Fibroblast of upper back skin (primary cell): ENCODE measurements around the gene ZNF557.
"Not testable (repeated sequence)": the region's sequence is repeated elsewhere in the genome, so short reads cannot be mapped to it uniquely, and the experiment has no call there.

ENCODE experiments used
- DNase-seq: peaks from one replicate; pipeline ENCODE4 v3.0.0-alpha.2; 2013

Gene ZNF557

DNA sequence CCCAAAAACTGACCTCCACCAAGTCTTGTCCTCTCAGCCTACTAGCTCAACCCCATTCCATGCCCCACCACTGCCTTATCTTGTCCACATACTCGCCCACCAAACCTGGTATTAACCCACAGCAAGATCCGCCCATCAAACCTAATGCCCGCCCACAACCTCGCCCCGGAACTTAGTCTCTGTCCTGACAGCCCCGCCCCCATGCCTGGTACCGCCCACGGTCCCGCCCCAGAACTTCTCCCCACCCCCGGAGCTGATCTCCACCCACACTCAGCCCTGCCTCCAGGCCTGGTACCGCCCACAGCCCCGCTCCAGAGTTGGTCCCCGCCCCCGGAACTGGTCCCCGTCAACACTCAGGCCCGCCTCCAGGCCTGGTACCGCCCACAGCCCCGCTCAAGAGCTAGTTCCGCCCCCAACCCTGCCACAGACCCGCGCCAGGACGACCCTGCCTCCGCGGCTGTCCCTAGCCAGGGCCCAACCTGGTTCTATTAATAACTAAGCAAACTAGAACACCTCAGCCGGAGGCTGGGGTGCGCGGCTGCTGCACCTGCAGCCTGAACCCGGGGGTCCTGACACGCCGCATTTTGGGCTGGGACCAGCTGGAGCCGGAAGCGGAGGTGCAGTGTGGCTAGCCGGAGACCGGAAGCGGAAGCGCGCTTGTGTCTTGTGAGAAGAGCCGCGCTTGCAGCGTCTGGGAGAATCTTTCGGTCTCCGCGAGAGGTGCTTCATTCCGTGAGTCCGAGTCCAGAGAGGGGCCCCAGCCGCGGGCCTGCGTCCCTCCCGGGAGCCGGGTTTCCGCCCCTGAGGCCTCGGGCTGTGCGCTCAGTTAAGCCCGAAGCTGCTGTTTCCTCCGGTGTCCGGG, at the start of gene ZNF557:
ZNF557 (plus strand) TSS at position 662 of the 862 bp plus-strand sequence. CDS start 5,372 bp downstream, outside the sequence.
- peak; percentile 96 for DNase-seq

DNA sequence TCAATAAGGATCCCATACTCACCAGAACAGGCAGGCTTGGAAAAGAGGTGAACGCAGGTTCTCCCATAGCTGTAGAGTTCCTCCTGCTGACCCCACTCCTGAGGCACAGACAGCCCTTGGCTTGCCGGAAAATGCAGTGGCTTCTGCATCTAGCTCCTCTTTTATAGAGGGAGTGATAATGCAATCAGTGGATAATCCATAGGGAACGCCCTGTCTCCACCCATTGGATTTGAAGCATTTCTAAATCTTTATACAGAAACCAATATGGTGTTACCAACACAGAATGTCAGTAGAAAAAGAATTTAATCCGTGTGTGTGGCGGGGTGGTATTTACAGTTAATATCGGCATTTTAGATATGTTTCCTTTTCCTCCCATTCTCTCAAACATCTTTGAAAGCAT, 48.2 kb upstream of the ZNF557 start, which contains the start of gene MBD3L2B:
MBD3L2B (minus strand) TSS at position 101 of the 400 bp plus-strand sequence; CDS start at position 67, 34 bp downstream.
- not testable (repeated sequence) for DNase-seq

GRCh38 chr19:7028790-7029189, 40.7 kb upstream of the ZNF557 start:
- not testable (repeated sequence) for DNase-seq

- not testable (repeated sequence) for DNase-seq
These were observed 39.2 kb upstream of the ZNF557 start, which contains the start of gene MBD3L5 for GRCh38 chr19:7030278-7030677. Gene MBD3L5 (plus strand): TSS chr19:7030578. CDS start chr19:7030612, 34 bp downstream.

GRCh38 chr19:7040079-7040478, 29.4 kb upstream of the ZNF557 start, which contains the start of gene MBD3L4:
Gene MBD3L4 (minus strand): TSS chr19:7040179. CDS start chr19:7040144, 35 bp downstream.
- DNase-seq = not testable (repeated sequence)

DNA sequence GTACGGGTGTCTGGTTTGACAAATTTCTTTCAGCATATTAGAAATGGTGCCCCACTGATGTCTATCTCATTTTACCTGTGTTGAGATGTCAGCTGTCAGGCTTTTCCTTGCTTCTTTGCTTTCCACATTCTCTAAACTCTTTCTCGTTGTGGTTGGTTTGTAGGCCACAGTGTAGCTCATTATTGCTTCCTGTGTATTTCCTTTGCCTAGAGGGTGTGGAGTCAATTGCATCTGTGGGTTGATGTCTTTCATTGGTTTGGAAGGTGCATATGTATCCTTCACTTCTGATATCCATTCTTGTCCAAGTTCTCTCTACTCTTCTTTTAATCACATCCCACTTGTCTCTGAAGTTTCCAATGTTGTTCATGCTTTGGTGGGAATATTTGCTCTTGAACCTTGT, 27.9 kb upstream of the ZNF557 start:
- DNase-seq = not testable (repeated sequence)

DNA sequence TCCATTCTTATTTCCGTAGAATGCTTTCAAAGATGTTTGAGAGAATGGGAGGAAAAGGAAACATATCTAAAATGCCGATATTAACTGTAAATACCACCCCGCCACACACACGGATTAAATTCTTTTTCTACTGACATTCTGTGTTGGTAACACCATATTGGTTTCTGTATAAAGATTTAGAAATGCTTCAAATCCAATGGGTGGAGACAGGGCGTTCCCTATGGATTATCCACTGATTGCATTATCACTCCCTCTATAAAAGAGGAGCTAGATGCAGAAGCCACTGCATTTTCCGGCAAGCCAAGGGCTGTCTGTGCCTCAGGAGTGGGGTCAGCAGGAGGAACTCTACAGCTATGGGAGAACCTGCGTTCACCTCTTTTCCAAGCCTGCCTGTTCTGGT, 20.5 kb upstream of the ZNF557 start, which contains the start of gene MBD3L2:
MBD3L2 (plus strand) TSS at position 301 of the 400 bp plus-strand sequence; CDS start at position 354, 53 bp downstream.
- DNase-seq = not testable (repeated sequence)

- DNase-seq = not testable (repeated sequence)
These were observed 18.1 kb upstream of the ZNF557 start for GRCh38 chr19:7051421-7051820.

GRCh38 chr19:7052896-7053295, 16.6 kb upstream of the ZNF557 start:
- DNase-seq = not testable (repeated sequence)

- DNase-seq = not testable (repeated sequence)
These were observed 14.7 kb upstream of the ZNF557 start for GRCh38 chr19:7054635-7055368.

DNA sequence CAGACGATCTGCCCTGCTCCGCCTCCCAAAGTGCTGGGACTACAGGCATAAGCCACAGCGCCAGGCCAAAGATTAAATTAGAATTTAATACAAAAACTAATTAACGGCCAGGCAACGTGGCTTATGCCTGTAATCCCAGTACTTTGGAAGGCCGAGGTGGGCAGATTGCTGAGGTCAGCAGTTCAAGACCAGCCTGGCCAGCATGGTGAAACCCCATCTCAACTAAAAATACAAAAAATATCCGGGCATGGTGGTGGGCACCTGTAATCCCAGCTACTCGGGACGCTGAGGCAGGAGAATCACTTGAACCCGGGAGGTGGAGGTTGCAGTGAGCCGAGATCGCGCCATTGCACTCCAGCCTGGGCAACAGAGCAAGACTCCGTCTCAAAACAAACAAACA, 13.8 kb upstream of the ZNF557 start:
- not testable (repeated sequence) for DNase-seq

DNA sequence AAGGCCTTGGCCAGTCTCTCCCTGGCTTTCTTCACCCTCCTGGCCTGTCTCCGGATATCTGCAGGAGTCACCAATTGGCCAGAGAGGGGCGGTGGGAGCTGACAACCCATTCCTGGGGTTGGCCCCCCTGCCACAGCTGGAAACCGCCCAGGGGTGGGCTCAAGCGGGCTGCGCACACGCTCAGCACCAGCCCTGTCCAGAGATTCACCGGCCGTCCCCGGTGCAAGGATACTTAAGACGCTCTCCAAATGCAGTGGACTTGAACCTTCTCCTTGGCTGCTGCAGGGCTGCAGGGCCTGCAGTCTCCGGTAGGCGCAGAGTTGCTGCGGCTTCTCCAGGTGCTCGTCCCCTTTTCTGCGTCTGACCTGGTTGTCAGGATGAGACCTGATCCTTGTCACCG, 13.1 kb upstream of the ZNF557 start:
- DNase-seq = not testable (repeated sequence)

GRCh38 chr19:7058576-7058975, 10.9 kb upstream of the ZNF557 start, which contains the start of gene MBD3L3:
Gene MBD3L3 (minus strand): TSS chr19:7058676. CDS start chr19:7058605, 71 bp downstream.
- DNase-seq = not testable (repeated sequence)

DNA sequence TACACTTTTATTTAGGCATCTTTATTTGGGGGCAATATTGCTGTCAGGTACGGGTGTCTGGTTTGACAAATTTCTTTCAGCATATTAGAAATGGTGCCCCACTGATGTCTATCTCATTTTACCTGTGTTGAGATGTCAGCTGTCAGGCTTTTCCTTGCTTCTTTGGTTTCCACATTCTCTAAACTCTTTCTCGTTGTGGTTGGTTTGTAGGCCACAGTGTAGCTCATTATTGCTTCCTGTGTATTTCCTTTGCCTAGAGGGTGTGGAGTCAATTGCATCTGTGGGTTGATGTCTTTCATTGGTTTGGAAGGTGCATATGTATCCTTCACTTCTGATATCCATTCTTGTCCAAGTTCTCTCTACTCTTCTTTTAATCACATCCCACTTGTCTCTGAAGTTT, 9.5 kb upstream of the ZNF557 start:
- not testable (repeated sequence) for DNase-seq

GRCh38 chr19:7063339-7063738, 6.2 kb upstream of the ZNF557 start:
- DNase-seq = no peak

GRCh38 chr19:7063764-7064418, 5.6 kb upstream of the ZNF557 start:
- no peak for DNase-seq

GRCh38 chr19:7067122-7067521, 2.4 kb upstream of the ZNF557 start:
- not testable (repeated sequence) for DNase-seq

DNA sequence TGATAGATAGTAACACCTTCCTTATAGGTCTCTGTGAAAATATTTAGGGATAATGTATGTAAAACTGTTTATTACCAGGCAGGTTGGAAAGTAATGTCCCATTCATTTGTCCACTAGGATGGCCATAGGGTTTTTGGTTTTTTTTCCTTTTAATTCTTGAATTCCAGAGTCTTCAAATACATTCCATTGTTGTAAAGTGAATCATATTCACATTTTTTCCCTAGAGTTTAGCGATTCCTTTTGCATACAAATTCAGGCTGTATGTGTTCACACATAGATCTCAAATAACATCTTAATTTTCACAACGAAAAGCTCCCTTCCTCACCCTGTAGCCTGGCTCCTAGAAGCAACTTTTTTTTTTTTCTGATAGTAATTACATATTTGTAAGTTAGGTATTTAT, 1.8 kb upstream of the ZNF557 start:
- DNase-seq = peak; percentile 44

DNA sequence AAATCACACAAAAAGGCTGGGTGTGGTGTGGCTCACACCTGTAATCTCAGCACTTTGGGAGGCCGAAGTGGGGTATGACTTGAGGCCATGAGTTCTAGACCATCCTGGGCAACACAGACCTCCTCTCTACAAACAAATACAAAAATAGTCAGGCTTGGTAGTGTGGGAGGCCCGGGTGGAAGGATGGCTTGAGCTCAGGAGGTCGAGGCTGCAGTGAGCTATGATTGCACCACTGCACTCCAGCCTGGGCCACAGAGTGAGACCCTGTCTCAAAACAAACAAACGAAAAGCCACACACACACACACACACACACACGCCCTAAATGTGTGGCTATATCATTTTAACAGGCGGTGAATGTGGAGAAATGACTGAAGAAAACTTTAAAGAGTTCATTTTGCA, 904 bp upstream of the ZNF557 start:
- DNase-seq = no peak

DNA sequence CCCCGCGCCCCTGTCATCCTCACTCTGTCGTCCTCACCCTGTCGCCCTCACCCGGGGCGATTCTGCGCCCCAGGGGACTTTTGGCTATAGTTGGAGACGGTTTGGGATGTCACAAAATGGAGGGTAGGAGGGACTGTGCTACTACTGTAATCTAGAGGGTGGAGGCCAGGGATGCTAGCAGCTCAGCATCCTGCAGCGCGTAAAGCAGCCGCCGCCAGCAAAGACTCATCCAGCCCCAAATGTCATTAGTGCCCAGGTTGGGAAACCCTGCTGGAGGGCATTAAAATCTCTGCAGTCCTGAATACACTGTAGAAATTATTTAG, 362 bp downstream of the ZNF557 start:
- no peak for DNase-seq

DNA sequence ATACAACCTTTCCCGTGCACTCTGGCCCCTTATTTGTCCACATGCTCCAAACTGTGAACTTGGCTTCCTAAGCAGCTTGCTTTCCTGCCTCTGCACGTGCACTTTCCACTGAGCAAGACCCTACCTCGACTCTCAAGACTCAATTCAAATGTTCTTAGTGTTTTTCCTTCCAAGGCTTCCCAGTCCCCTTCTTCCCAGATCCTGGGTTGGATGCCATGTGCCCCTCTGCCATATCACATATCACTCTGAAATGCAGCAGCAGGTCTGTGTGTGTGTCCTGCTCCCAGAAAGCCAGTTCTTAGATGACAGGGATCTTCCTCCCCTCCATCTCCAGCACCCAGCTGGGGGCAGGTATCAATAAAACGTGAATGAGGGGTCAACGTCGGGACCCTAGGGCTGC, 3.0 kb downstream of the ZNF557 start:
- DNase-seq = no peak

DNA sequence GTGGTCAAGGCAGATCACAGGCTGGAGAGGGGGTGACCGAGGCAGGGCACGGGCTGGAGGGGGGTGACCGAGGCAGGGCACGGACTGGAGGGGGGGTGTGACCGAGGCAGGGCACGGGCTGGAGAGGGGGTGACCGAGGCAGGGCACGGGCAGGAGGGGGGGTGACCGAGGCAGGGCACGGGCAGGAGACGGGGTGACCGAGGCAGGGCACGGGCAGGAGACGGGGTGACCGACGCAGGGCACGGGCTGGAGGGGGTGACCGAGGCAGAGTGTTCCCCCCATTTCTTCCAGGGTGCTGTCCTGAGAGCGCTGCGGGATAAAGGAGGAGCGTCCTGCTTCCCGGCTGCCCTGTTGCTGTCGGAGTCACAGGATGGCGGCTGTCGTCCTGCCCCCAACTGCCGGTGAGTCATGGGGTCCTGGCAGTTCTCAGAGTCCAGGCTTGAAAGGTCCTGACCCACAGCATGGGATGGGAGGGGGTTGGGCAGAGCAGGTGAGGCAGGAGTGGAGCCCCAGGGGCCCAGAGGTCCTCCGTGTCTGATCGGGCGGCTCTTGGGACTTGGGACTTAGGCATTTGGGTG, 5.3 kb downstream of the ZNF557 start:
- DNase-seq = no peak
